GM19035 (cell line): ENCODE results near the gene TMSB4Y.

Experiments
- ATAC-seq: cut with Tn5 transposase; IDR thresholded peaks from one replicate; pipeline ENCODE4 v1.9.1; 2021; ENCODE audit not compliant: unreplicated experiment

TMSB4Y gene

DNA sequence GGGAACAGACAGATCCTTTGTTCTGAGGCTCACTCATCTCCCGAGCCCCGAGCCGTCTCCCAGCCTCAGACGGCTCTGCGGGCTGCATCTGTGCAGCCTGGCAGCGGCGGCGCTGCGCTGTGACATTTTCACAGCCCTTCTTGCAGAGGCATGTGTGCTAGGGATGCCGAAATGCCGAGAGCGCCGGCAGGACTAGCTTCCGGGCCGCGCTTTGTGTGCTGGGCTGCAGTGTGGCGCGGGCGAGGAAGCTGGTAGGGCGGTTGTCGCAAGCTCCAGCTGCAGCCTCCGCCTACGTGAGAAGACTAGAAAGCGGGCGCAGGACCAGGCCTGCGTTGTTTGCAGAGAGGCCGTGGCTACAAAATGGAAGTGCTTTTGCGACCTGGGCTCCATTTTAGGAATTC is at the start of gene TMSB4Y:
TMSB4Y (plus strand) TSS at position 332 of the 401 bp plus-strand sequence.
- ATAC-seq: peak; percentile 93

GRCh38 chrY:13664162-13664561 is 39.5 kb upstream of the TMSB4Y start:
- ATAC-seq: no peak

- ATAC-seq: no peak
Measured at GRCh38 chrY:13671122-13671521, 32.6 kb upstream of the TMSB4Y start.

- ATAC-seq: no peak
Measured at GRCh38 chrY:13702276-13702675, 1.4 kb upstream of the TMSB4Y start.

DNA sequence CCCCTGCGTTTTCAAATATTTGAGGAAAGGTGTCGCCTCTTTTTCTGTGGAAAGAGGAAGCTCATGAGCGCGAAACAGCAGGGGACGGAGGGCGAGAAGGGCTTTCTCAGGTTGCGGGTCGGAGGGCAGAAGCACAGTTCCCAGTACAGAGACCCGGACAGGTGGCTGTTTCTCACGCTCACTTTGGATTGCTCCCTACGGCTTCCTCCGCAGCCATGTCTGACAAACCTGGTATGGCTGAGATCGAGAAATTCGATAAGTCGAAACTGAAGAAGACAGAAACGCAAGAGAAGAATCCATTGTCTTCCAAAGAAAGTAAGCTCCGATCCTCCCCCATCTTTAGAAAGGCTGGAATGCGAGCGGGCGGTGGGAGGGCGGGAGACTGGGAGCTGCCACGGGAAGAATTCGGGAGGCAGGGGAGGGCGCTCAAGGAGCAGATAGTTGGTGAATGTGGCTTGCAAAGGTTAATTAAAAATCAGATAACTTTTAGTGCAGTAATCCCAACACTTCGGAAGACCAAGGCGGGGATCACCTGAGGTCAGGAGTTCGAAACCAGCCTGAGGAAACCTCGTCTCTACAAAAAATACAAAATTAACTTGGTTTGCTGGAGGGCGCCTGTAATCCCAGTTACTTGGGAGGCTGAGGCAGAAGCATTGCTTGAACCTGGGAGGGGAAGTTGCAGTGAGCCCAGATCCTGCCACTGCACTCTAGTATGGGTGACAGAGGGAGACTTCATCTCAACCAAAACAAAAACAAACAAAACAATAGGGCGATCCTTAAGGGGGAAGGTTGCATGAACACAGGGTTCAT is 627 bp downstream of the TMSB4Y start:
- no peak for ATAC-seq

DNA sequence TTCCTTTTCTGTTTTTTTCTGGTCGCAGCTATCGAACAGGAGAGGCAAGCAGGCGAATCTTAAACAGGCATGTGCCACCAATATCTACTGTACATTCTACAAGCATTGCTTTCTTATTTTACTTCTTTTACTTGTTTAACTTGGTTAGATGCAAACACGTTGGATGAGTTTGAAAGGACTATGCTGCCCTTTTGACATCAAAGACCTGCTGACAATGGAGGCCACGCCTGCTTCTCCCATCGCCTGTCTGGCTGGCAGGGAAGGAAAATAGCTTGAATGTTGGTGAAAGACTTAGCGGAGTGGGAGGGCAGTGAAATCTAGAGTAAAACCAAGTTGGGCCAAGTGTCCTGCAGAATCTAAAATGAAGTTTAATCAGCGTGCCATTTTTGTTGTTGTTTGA is 1.5 kb downstream of the TMSB4Y start:
- no peak for ATAC-seq

- no peak for ATAC-seq
Measured at GRCh38 chrY:13708038-13708437, 4.3 kb downstream of the TMSB4Y start.

GRCh38 chrY:13718996-13719395 is 15.3 kb downstream of the TMSB4Y start:
- ATAC-seq: no peak

DNA sequence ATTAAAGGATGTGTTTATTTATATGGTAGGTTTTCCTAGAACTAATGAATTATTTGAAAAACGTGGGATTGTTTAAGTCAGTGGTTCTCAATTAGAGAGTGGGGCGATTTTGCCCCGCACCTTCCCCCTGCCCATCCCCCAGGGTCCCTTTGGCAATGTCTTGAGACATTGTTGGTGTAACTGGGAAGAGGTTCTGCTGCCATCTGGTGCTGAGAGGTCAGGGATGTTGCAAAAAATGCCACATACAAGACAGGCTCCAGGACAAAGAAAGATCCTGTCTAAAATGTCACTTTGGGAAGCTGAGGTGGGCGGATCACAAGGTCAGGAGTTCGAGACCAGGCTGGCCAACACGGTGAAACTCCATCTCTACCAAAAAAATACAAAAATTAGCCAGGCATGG is 25.8 kb downstream of the TMSB4Y start:
- no peak for ATAC-seq

DNA sequence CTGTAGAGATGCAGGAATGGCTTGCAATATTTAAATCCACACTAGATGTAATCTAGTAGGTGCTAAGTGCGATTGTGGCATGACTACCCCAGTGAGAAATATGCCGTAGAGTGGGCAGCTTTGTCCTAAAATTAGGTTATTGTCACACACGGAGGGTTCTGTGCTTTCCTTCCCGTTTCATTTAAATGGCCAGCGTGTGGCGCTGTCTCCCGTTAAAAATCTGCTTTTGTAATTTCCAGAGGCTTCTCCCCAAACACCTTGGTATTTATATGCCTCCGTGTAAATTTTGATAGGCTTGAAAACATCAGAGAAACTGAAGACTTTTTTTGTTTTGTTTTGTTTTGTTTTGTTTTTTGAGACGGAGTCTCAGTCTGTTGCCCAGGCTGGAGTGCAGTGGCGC is 34.9 kb downstream of the TMSB4Y start:
- no peak for ATAC-seq

DNA sequence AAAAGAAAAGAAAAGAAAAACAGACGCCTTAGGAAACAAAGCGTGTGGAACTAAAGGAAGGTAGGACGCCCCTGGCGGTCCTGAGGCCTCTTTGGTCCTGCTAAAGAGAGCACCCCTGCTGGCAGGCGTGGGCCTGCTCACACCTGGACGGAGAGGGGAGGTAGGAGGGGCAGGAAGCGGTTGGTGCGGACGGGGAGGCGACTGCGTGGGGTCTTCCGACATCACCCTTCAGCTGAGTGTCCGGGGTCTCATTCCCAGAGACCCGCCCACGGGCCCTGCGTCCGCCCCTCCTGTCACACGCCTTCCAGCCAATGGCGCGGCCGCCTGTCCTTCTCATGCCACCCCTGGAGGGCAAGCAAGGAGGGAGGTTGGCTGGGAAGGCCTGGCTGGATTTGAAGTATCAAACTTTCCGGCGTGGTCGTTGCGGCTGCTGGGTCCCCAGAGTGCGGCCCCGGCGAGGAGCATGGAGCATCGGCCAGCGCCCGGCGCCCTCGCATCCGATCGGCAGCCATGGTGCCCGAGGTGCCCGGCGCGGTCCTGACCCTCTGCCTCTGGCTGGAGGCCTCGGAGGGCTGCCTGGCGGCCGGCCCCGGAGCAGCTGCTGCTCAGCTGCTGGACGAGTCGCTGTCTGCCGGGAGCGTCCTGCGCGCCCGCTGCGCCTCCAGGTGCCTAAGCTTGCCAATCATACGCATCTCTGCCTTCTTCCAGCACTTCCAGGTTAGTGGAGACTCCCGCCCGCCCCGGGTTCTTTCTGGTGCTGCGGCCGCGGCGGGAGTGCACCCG is 47.8 kb downstream of the TMSB4Y start:
- ATAC-seq: peak; percentile 87

- no peak for ATAC-seq
Measured at GRCh38 chrY:13754661-13755060, 51.0 kb downstream of the TMSB4Y start.
